Ovary (tissue), 3 donors: ENCODE data around the gene UPF2.

Source experiments
- POLR2A ChIP-seq: fragments of 450-650 bp; IDR thresholded peaks from one replicate; pipeline ENCODE4 v1.6.1; 2017; ENCODE audit warnings: antibody characterized with exemption, mild to moderate bottlenecking, moderate library complexity
- TF ChIP-seq, protein P1 (sequence below), 3 donors: fragments of 450-650 bp in 2 of 3; fragments of 200-600 bp in 1 of 3; IDR thresholded peaks; one replicate each; pipeline versions ENCODE4 v1.5.1 to v1.8.0; 2016 to 2022; ENCODE audit warnings: antibody characterized with exemption in 3 of 3, mild to moderate bottlenecking in 1 of 3
- donor health status: DM: no; HTN: no; CAD: no.

DNA sequence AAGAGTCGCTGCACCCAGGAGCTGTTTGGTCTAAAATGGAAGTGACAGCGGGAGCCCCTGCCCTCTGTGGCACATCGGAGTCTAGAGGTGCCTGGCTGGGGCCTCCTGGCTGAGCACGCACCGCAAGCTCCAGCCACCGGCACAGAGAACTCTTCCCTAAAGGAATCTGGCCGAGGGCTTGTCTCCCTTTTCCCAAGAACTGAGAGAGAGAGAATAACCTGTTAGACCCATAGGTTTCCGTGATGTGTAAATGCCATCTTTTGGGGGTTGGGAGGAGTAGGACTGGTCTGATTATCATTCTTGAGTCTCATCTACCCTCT is 172.2 kb downstream of the UPF2 start:
- TF ChIP-seq, protein P1, sequence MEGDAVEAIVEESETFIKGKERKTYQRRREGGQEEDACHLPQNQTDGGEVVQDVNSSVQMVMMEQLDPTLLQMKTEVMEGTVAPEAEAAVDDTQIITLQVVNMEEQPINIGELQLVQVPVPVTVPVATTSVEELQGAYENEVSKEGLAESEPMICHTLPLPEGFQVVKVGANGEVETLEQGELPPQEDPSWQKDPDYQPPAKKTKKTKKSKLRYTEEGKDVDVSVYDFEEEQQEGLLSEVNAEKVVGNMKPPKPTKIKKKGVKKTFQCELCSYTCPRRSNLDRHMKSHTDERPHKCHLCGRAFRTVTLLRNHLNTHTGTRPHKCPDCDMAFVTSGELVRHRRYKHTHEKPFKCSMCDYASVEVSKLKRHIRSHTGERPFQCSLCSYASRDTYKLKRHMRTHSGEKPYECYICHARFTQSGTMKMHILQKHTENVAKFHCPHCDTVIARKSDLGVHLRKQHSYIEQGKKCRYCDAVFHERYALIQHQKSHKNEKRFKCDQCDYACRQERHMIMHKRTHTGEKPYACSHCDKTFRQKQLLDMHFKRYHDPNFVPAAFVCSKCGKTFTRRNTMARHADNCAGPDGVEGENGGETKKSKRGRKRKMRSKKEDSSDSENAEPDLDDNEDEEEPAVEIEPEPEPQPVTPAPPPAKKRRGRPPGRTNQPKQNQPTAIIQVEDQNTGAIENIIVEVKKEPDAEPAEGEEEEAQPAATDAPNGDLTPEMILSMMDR (IDR thresholded peaks at IDR 0.05): no peak
- TF ChIP-seq POLR2A: no peak
